Motor neuron (in vitro differentiated cells): ENCODE measurements around the gene SLC12A7. TPM values are rescaled to one million over a fixed set of nuclear protein-coding genes. Genes with fewer than 3 reads are reported as not detected.

ENCODE experiments used
- ATAC-seq, 8 experiments: fragments of 200-7000 bp; cut with Tn5 transposase; replicated peaks in 6 of 8; 2 replicates each; pipeline ENCODE4 v1.8.0; 2021; ENCODE audit warnings: mild to moderate bottlenecking in 8 of 8, moderate library complexity in 8 of 8
- H3K27ac ChIP-seq, 2 donors: fragments of 250-450 bp; sonication (Bioruptor Pico); 2 replicates each; pipeline ENCODE4 v1.9.0; 2021; ENCODE audit warnings: antibody characterized with exemption in 2 of 2, mild to moderate bottlenecking in 2 of 2, moderate library complexity in 1 of 2
- H3K4me1 ChIP-seq, 2 donors: fragments of 250-450 bp; sonication (Bioruptor Pico); replicated peaks in 1 of 2; 2 replicates each; pipeline ENCODE4 v1.6.1; 2021; ENCODE audit warnings: antibody characterized with exemption in 2 of 2, mild to moderate bottlenecking in 2 of 2, moderate library complexity in 1 of 2
- H3K4me3 ChIP-seq, 5 donors: fragments of 250-450 bp; sonication (Bioruptor Pico); 2 replicates each; pipeline ENCODE4 v1.9.0; 2021; ENCODE audit warnings: antibody characterized with exemption in 5 of 5, mild to moderate bottlenecking in 5 of 5, moderate library complexity in 4 of 5
- WGBS, 10 experiments: fragments of 450-650 bp; shearing (Covaris generic); methylation state at CpG; one replicate each; pipeline ENCODE4 v1.0.0; 2022; 5-methylcytosine and 5-hydroxymethylcytosine counted together
- in situ Hi-C, 9 experiments: fragments of 400-800 bp; cut with MboI; loops; one replicate each; pipeline ENCODE4 v1.15.0; 2021; ENCODE audit warnings: low sequenced_read_pairs in 9 of 9, low pct_unique_long_range_greater_than_20kb in 2 of 9; ENCODE audit not compliant: unreplicated experiment in 9 of 9
- total RNA-seq, 8 experiments: library from RNA; unstranded; fragments of 300-600 nt; gene quantifications; 2 replicates each; pipeline versions ENCODE4 v1.2.3 to v1.2.4, GENCODE V29; 2022

SLC12A7 gene
- total RNA-seq, 8 experiments from 2014 or later: 2.0 to 14.4 (median 6.7) TPM

- WGBS, 10 experiments: 20 to 95% (median 82%) methylated on average over 1 to 3 of the region's 13 CpGs; no CpG with 5 or more reads in 6 of the 10 experiments
- no peak for ATAC-seq
- in situ Hi-C loops: no loop called here
- Histone ChIP-seq H3K27ac (no peak overlapping the region), H3K4me1 (peaks cover 2 to 6% of the 10 kb centered on the region in 2 donors), H3K4me3 (no peak overlapping the region)
Observed at GRCh38 chr5:1112596-1113331, 901 bp upstream of the SLC12A7 start.

GRCh38 chr5:1111241-1111726, 579 bp downstream of the SLC12A7 start:
- H3K4me3 ChIP-seq: peak overlapping the region; percentile 40 to 73 (median 68)
- peak overlapping the region in 1 of 2 donors; percentile 12 for H3K27ac ChIP-seq
- in situ Hi-C loops: no loop called here
- WGBS, 10 experiments: no CpG with 5 or more reads among the region's 43 CpGs
- peak; percentile 51 to 83 (median 74) for ATAC-seq
- peaks cover 8 to 20% of the 10 kb centered on the region in 2 donors for H3K4me1 ChIP-seq

GRCh38 chr5:1110307-1111240, 1.3 kb downstream of the SLC12A7 start:
- H3K27ac ChIP-seq: no peak overlapping the region
- peak in 6 of 8 experiments; percentile 16 to 39 (median 22) for ATAC-seq
- H3K4me1 ChIP-seq: peaks cover 8 to 27% of the 10 kb centered on the region in 2 donors
- H3K4me3 ChIP-seq: peak overlapping the region; percentile 40 to 73 (median 68)
- in situ Hi-C loops: no loop called here
- WGBS, 10 experiments: 20 to 100% (median 82%) methylated on average over 1 to 11 of the region's 35 CpGs; no CpG with 5 or more reads in 2 of the 10 experiments

GRCh38 chr5:1109542-1110306, 2.1 kb downstream of the SLC12A7 start:
- in situ Hi-C loops: no loop called here
- peaks cover 8 to 32% of the 10 kb centered on the region in 2 donors for H3K4me1 ChIP-seq
- H3K27ac ChIP-seq: no peak overlapping the region
- WGBS, 10 experiments: 73 to 100% (median 96%) methylated on average over 1 to 10 of the region's 26 CpGs; no CpG with 5 or more reads in 6 of the 10 experiments
- ATAC-seq: no peak
- no peak overlapping the region for H3K4me3 ChIP-seq

- no peak overlapping the region for H3K4me3 ChIP-seq
- 70 to 96% (median 93%) methylated on average over 2 to 4 of the region's 11 CpGs; no CpG with 5 or more reads in 7 of the 10 experiments for WGBS, 10 experiments
- ATAC-seq: no peak
- in situ Hi-C loops: no loop called here
- peaks cover 8 to 34% of the 10 kb centered on the region in 2 donors for H3K4me1 ChIP-seq
- H3K27ac ChIP-seq: no peak overlapping the region
Observed at GRCh38 chr5:1108865-1109174, 3.0 kb downstream of the SLC12A7 start.

DNA sequence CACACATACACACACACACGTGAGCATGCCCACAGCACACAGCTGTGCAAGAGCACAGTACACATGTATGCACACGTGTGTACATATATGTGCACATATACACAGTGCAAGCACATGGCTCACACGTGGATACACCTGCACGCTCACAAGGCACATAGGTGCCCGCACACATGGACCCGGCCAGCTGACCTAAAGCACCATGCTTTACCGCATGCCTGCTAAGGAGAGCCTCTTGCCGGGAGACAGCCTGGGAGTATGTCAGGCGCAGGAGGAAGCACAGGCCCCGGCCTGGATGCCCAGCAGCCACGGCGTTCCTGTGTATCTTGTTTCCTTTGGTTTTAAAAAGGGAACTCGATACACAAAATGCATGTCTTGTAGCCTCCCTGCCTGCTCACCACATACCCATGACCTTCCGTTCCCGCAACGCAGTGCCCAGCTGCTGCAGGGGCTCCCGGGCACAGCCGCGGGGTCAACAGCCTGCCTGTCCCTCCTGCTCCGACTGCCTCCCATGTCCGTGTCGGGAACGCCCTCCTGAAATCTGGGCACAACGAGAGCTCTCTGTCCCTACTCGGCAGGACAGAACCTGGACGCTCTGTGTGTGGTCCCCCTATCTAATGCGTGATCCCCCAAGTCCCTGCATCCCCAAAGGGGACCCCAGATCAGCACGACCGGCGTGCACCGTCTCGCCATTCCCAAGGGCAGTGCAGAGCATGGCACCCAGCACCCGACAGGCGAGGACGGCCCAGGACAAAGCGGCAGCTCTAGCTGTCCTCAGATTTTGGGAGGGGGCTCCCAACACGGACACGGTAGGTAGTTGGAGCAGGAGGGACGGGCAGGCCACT, 3.6 kb downstream of the SLC12A7 start:
- Histone ChIP-seq H3K4me1 (peaks cover 8 to 40% of the 10 kb centered on the region in 2 donors), H3K4me3 (no peak overlapping the region), H3K27ac (no peak overlapping the region)
- in situ Hi-C loops: no loop called here
- 67 to 100% (median 90%) methylated on average over 1 to 19 of the region's 39 CpGs; no CpG with 5 or more reads in 3 of the 10 experiments for WGBS, 10 experiments
- ATAC-seq: no peak

GRCh38 chr5:1107167-1108022, 4.5 kb downstream of the SLC12A7 start:
- H3K4me1 ChIP-seq: peaks cover 14 to 48% of the 10 kb centered on the region in 2 donors
- WGBS, 10 experiments: 30 to 100% (median 71%) methylated on average over 1 to 9 of the region's 26 CpGs; no CpG with 5 or more reads in 2 of the 10 experiments
- no peak for ATAC-seq
- no peak overlapping the region for H3K27ac ChIP-seq
- H3K4me3 ChIP-seq: no peak overlapping the region
- in situ Hi-C loops: no loop called here

DNA sequence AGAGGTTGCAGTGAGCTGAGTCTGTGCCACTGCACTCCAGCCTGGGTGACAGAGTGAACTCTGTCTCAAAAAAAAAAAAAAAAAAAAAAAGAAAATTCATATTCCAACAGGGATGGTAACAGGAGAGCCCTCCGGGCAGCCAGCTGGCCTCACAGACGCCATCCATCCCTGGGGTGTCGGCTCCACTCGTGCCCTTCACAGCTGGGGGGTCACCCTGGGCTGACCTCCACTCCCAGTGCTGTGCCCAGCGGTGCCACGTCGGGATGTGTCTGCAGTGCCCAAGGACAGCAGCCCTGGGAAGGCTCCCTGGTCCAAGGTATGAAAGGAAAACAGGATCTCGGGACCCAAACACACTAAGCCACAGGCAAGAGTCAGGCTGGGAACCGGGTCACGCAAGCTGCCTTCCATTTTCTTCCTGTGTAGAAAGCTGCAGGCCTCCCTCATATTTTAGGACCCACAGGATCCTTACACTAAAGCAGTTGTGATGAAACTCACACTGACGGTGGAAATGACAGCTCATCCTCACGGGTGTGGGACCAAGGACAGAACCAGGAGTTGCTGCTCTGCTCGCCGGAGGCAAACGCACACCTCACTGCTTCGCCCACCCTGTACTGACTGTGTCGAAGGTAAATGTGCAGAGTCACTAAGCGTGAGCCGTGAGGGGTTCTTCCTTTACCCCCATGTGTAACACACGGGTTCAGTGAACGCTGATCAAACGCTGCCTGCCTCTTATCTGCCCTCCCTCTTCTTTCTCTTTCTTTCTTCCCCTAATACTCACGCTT, 5.3 kb downstream of the SLC12A7 start:
- ATAC-seq: no peak
- H3K4me3 ChIP-seq: no peak overlapping the region
- 33 to 90% (median 70%) methylated on average over 1 to 10 of the region's 23 CpGs; no CpG with 5 or more reads in 2 of the 10 experiments for WGBS, 10 experiments
- no peak overlapping the region for H3K27ac ChIP-seq
- H3K4me1 ChIP-seq: peaks cover 22 to 56% of the 10 kb centered on the region in 2 donors
- in situ Hi-C loops: no loop called here

DNA sequence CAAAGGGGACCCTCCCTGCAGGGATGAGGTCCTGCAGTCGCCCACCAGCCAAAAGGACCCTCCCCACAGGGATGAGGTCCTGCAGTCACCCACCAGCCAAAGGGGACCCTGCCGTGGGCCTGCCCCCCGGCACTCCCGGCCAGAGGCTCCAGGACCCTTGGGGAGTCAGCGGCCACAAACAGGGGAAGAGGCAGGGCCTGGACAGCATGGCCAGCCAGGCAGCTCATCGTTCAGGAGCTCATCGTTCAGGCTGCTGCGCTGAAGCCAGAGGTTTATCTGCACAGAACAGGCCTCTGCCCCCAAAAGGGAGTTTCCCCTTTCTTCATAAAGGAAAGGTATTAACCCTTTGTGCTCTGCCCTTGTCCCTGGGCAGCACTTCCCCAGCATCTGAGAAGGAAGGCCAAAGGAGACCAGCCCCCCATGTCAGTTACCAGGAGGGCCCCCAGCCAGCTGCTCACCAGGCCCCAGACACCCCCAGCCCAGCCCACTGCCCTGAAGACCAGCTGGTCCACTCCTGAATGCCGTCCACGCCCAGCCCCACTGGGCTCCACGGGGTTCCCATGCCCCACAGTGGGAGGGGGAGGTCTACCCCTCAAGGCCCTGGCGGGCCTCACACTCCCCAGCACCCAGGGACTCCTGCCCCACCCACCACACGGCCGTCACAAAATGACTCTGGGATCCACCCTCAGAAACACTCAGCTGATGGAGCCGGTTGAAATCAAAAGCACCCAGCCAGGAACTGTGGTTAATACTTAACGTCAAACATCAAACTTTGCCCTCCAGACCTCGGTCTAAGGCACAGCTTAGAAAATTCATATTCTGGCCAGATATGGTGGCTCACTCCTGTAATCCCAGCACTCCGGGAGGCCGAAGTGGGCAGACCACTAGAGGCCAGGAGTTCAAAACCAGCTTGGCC, 6.3 kb downstream of the SLC12A7 start:
- 33 to 80% (median 45%) methylated on average over 1 to 5 of the region's 19 CpGs; no CpG with 5 or more reads in 6 of the 10 experiments for WGBS, 10 experiments
- in situ Hi-C loops: no loop called here
- peaks cover 26 to 65% of the 10 kb centered on the region in 2 donors for H3K4me1 ChIP-seq
- no peak overlapping the region for H3K27ac ChIP-seq
- H3K4me3 ChIP-seq: no peak overlapping the region
- ATAC-seq: peak in 1 of 8 experiments; percentile 41
